ENCODE data around the gene SEMA6A. TPM values are rescaled to one million over a fixed set of nuclear protein-coding genes. Genes with fewer than 3 reads are reported as not detected.
"Not testable (repeated sequence)": the region's sequence is repeated elsewhere in the genome, so short reads cannot be mapped to it uniquely, and the experiment has no call there.

The SEMA6A gene
- total RNA-seq, 1 donor from 2014 or later = 0.23 TPM

DNA sequence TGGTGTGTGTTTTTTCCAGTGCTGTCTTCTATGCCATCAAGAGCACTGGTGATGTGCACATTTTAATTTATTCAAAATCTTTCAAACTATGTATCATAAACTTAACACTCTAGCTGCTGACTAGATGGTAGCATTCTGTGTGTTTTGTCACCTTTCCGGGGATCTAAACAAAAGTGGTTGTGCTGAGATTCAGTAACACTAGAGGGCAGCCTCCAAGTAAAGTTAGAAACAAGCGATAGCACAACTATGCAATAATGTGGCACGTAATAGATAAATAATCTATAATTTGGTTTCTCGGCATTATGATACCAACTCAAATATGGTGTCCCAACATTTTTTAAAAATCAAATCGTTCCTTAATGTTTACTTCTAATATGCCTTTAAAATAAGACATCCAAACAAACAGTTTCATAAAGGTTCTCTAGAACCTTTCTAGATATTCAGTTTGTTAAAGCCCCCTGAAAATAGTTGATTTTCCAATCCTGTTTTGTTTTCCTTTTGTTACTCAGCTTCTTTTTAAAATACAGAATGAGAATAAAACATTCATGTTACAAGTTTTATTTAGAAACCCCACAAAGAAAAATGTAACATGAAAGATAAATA lies 16.9 kb downstream of the SEMA6A start:
- H3K36me3 Mint-ChIP-seq (ENCODE audit: low read depth) = no peaks in the 10 kb centered on the region
- no peak for DNase-seq (ENCODE audit: low spot score)
- intact Hi-C loops (cut with micrococcal nuclease) = loop anchor here (5.0 kb wide), 2 partner anchors 390 to 420 kb away; no protein-coding TSS in a partner anchor
- H3K4me1 Mint-ChIP-seq (ENCODE audit: low read depth) = no peaks in the 10 kb centered on the region
- H3K27me3 Mint-ChIP-seq (ENCODE audit: insufficient read depth) = peaks cover 6% of the 10 kb centered on the region
- no peak overlapping the region for H3K4me3 Mint-ChIP-seq
- H3K27ac Mint-ChIP-seq = no peak overlapping the region
- H3K9me3 Mint-ChIP-seq = no peaks in the 10 kb centered on the region

DNA sequence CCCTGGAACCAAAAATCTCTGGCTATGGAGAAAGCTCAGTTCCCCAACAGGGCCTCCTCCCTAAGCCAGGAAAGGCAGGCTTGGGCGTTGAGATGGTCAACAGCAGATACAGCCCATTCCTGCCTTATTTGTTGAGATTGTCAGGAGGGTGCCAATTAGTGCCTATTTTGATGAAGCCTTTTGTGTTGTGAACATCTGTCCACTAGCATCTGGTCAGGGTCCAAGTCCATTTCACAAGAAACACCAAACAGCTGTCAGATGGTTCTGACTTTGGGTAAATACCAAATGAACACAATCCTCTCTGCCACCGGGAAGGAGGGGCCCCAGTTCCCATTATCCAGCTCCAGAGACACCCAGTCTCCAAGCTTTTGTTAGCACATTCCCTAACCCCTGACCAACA lies 19.9 kb downstream of the SEMA6A start:
- Mint-ChIP-seq H3K4me3 (no peak overlapping the region), H3K27me3 (ENCODE audit: insufficient read depth) (peaks cover 6% of the 10 kb centered on the region), H3K27ac (no peak overlapping the region), H3K9me3 (no peaks in the 10 kb centered on the region), H3K36me3 (ENCODE audit: low read depth) (no peaks in the 10 kb centered on the region), H3K4me1 (ENCODE audit: low read depth) (no peaks in the 10 kb centered on the region)
- DNase-seq (ENCODE audit: low spot score) = no peak
- intact Hi-C loops (cut with micrococcal nuclease) = loop anchor here (5.0 kb wide), 2 partner anchors 393 to 417 kb away; no protein-coding TSS in a partner anchor

DNA sequence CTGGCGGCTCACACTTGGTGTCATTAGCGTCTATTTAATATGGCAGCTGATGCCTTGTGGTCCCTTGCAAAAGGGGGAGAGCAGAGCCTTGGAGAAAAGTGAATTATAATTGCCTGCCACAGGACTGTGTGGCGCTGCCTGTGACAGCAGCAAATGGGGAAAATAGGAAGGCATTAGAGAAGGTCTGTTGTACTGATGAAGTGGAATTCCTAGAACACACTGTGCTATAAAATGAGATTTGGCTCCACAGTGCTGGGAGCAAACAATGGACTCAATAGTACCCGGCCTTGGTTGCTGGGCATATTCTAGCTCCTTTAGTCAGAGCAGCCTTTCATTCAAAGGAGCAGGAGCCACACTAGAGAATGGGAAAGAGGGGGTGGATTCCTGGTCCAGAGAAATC lies 21.3 kb downstream of the SEMA6A start:
- intact Hi-C loops (cut with micrococcal nuclease) = no loop called here
- Mint-ChIP-seq H3K27me3 (ENCODE audit: insufficient read depth) (peaks cover 3% of the 10 kb centered on the region), H3K4me1 (ENCODE audit: low read depth) (no peaks in the 10 kb centered on the region), H3K36me3 (ENCODE audit: low read depth) (no peaks in the 10 kb centered on the region), H3K9me3 (no peaks in the 10 kb centered on the region), H3K27ac (no peak overlapping the region), H3K4me3 (no peak overlapping the region)
- no peak for DNase-seq (ENCODE audit: low spot score)

GRCh38 chr5:116550082-116550481 lies 24.5 kb downstream of the SEMA6A start:
- Mint-ChIP-seq H3K9me3 (peaks cover 8% of the 10 kb centered on the region), H3K27ac (no peak overlapping the region), H3K36me3 (ENCODE audit: low read depth) (no peaks in the 10 kb centered on the region), H3K4me3 (no peak overlapping the region), H3K27me3 (ENCODE audit: insufficient read depth) (peaks cover 3% of the 10 kb centered on the region), H3K4me1 (ENCODE audit: low read depth) (no peaks in the 10 kb centered on the region)
- no peak for DNase-seq (ENCODE audit: low spot score)
- intact Hi-C loops (cut with micrococcal nuclease) = no loop called here

DNA sequence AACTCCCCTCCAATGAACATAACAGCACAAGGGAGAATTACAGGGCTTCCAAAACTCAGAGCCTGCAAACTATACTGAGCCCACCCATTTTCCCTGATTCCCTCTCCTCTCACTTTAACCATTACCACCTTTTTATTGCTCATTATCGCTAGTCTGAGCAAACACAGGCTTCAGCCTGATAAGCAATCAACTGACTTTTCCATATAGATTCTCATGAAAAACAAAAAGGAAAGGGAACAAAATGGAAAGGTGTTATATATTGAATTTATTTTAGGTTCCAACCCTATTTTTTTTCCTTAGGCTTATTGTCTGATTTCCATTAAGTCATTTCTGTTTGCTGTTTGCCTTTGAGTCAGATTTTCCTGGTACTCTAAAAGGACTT lies 27.9 kb downstream of the SEMA6A start:
- Mint-ChIP-seq H3K36me3 (ENCODE audit: low read depth) (no peaks in the 10 kb centered on the region), H3K9me3 (peaks cover 12% of the 10 kb centered on the region), H3K4me1 (ENCODE audit: low read depth) (no peaks in the 10 kb centered on the region), H3K27me3 (ENCODE audit: insufficient read depth) (no peaks in the 10 kb centered on the region), H3K27ac (no peak overlapping the region), H3K4me3 (no peak overlapping the region)
- intact Hi-C loops (cut with micrococcal nuclease) = no loop called here
- DNase-seq (ENCODE audit: low spot score) = no peak

GRCh38 chr5:116546033-116546742 lies 28.4 kb downstream of the SEMA6A start:
- no peak overlapping the region for H3K27ac Mint-ChIP-seq
- H3K4me1 Mint-ChIP-seq (ENCODE audit: low read depth) = no peaks in the 10 kb centered on the region
- H3K27me3 Mint-ChIP-seq (ENCODE audit: insufficient read depth) = no peaks in the 10 kb centered on the region
- no peak for DNase-seq (ENCODE audit: low spot score)
- H3K9me3 Mint-ChIP-seq = peaks cover 12% of the 10 kb centered on the region
- H3K4me3 Mint-ChIP-seq = no peak overlapping the region
- intact Hi-C loops (cut with micrococcal nuclease) = no loop called here
- H3K36me3 Mint-ChIP-seq (ENCODE audit: low read depth) = no peaks in the 10 kb centered on the region

DNA sequence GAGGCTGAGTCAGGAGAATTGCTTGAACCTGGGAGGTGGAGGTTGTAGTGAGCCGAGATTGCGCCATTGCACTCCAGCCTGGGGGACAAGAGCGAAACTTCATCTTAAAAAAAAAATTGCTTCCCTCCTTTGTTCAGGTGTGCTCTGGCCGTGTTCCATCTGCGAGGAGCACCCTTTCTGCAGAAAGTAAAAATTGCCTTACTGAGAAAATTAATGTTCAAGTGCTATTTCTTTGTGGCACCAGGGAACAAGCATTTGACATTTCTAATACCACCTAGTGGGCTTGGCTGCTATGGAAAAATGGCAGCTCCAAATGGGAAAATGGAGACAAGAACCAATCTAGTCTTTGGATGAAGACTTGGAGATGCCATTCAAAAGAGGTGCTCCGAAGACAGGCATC lies 29.2 kb downstream of the SEMA6A start:
- H3K36me3 Mint-ChIP-seq (ENCODE audit: low read depth); H3K27me3 Mint-ChIP-seq (ENCODE audit: insufficient read depth); DNase-seq (ENCODE audit: low spot score); H3K27ac Mint-ChIP-seq; intact Hi-C loops (cut with micrococcal nuclease); H3K4me3 Mint-ChIP-seq; H3K4me1 Mint-ChIP-seq (ENCODE audit: low read depth): not testable (repeated sequence)
- peaks cover 12% of the 10 kb centered on the region for H3K9me3 Mint-ChIP-seq

- Mint-ChIP-seq H3K4me3 (no peak overlapping the region), H3K4me1 (ENCODE audit: low read depth) (no peaks in the 10 kb centered on the region)
These were observed 29.9 kb downstream of the SEMA6A start for GRCh38 chr5:116544531-116545241.

GRCh38 chr5:116543501-116543900 lies 31.1 kb downstream of the SEMA6A start:
- Mint-ChIP-seq H3K27ac (no peak overlapping the region), H3K4me3 (no peak overlapping the region), H3K9me3 (peaks cover 12% of the 10 kb centered on the region), H3K4me1 (ENCODE audit: low read depth) (no peaks in the 10 kb centered on the region), H3K27me3 (ENCODE audit: insufficient read depth) (peaks cover 3% of the 10 kb centered on the region), H3K36me3 (ENCODE audit: low read depth) (no peaks in the 10 kb centered on the region)
- no peak for DNase-seq (ENCODE audit: low spot score)
- intact Hi-C loops (cut with micrococcal nuclease) = no loop called here

More at GRCh38 chr5:116544531-116545241, 29.9 kb downstream of the SEMA6A start:
- Mint-ChIP-seq H3K27ac (no peak overlapping the region), H3K9me3 (peaks cover 12% of the 10 kb centered on the region), H3K36me3 (ENCODE audit: low read depth) (no peaks in the 10 kb centered on the region), H3K27me3 (ENCODE audit: insufficient read depth) (peaks cover 3% of the 10 kb centered on the region)
- no peak for DNase-seq (ENCODE audit: low spot score)
- intact Hi-C loops (cut with micrococcal nuclease) = no loop called here

DNA sequence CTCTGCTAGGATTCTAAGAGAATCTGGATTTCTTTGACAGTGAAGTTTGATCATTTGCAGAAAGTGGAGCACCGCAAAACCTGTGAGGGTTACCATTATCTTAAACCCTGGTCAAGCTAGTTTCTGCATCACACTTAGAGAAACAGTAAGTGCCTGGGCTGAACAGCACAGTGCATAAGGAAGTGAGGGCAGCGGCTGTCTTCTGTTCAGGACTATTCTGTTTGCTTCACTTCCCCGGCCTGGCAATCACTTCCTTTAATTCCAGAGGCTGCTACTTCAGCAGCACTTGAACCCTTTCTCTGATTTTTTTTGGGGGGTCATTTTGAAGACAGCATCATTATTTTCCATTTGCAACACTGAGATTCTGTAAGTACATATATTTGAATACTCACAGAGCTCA lies 32.0 kb downstream of the SEMA6A start:
- Mint-ChIP-seq H3K27me3 (ENCODE audit: insufficient read depth) (peaks cover 3% of the 10 kb centered on the region), H3K4me1 (ENCODE audit: low read depth) (no peaks in the 10 kb centered on the region), H3K9me3 (peaks cover 12% of the 10 kb centered on the region)

GRCh38 chr5:116539222-116539621 lies 35.4 kb downstream of the SEMA6A start:
- no peak overlapping the region for H3K4me3 Mint-ChIP-seq
- peaks cover 3% of the 10 kb centered on the region for H3K27me3 Mint-ChIP-seq (ENCODE audit: insufficient read depth)
- H3K36me3 Mint-ChIP-seq (ENCODE audit: low read depth) = no peaks in the 10 kb centered on the region
- H3K27ac Mint-ChIP-seq = no peak overlapping the region
- H3K4me1 Mint-ChIP-seq (ENCODE audit: low read depth) = no peaks in the 10 kb centered on the region
- intact Hi-C loops (cut with micrococcal nuclease) = no loop called here
- no peaks in the 10 kb centered on the region for H3K9me3 Mint-ChIP-seq
- DNase-seq (ENCODE audit: low spot score) = no peak

More for the DNA sequence above, 32.0 kb downstream of the SEMA6A start:
- DNase-seq (ENCODE audit: low spot score) = no peak
- intact Hi-C loops (cut with micrococcal nuclease) = no loop called here
- Mint-ChIP-seq H3K4me3 (no peak overlapping the region), H3K27ac (no peak overlapping the region), H3K36me3 (ENCODE audit: low read depth) (no peaks in the 10 kb centered on the region)

DNA sequence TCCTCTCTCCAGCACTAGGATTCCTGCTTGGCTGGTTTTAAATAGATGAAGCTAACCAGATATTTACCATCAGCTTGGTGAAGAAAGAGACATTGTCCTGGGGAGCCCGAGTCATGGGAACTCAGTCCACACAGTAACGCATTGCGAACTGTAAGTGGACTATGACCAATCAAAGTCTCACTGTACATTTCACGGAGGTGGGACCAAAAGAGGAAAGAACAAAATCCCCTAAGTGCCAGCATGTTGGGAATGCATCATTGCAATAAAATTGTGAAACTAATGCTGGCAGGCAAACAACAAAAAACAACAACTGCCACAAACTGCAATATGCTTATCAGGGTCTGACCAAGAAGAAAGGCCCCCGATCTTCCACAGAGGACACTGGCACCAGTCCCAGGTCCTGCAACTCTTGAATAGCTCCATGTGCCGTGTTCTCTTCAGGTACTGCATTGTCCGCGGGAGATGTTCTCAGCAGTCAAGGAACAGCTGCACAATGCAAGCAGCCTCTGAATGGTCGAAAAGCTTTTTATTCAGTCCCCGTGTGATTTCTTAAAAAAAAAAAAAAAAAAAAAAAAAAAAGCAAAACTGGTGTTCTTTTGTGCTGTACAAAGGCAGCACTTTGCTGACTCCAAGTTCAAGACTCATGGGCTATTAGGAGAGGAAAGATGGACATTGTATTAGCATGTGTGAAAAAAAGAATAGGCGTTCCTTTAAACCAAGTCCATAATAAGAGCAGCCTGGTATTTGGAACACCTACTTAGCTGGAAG lies 38.1 kb downstream of the SEMA6A start:
- Mint-ChIP-seq H3K27me3 (ENCODE audit: insufficient read depth) (peaks cover 5% of the 10 kb centered on the region), H3K27ac (no peak overlapping the region), H3K9me3 (no peaks in the 10 kb centered on the region), H3K4me1 (ENCODE audit: low read depth) (no peaks in the 10 kb centered on the region), H3K36me3 (ENCODE audit: low read depth) (no peaks in the 10 kb centered on the region), H3K4me3 (no peak overlapping the region)
- intact Hi-C loops (cut with micrococcal nuclease) = no loop called here
- no peak for DNase-seq (ENCODE audit: low spot score)
